Measurements from ENCODE around the gene MFSD11.

Gene MFSD11

GRCh38 chr17:76753061-76753961 is 15.4 kb downstream of the MFSD11 start:
- H3K27me3 Mint-ChIP-seq (ENCODE audit: low read depth, poor library complexity), result no peaks in the 10 kb centered on the region
- DNase-seq, result no peak
- peaks cover 60% of the 10 kb centered on the region for H3K36me3 Mint-ChIP-seq (ENCODE audit: low read depth)
- no peak overlapping the region for H3K4me3 Mint-ChIP-seq
- peaks cover 4% of the 10 kb centered on the region for H3K9me3 Mint-ChIP-seq
- no peaks in the 10 kb centered on the region for H3K4me1 Mint-ChIP-seq
- no peak overlapping the region for H3K27ac Mint-ChIP-seq
- no peak for TF ChIP-seq CTCF (IDR thresholded peaks at IDR 0.05)

GRCh38 chr17:76755285-76755684 is 17.4 kb downstream of the MFSD11 start:
- no peak for TF ChIP-seq CTCF (IDR thresholded peaks at IDR 0.05)
- Mint-ChIP-seq H3K36me3 (ENCODE audit: low read depth) (peaks cover 51% of the 10 kb centered on the region), H3K27ac (no peak overlapping the region), H3K9me3 (peaks cover 7% of the 10 kb centered on the region), H3K27me3 (ENCODE audit: low read depth, poor library complexity) (no peaks in the 10 kb centered on the region), H3K4me3 (no peak overlapping the region), H3K4me1 (no peaks in the 10 kb centered on the region)
- DNase-seq, result no peak

GRCh38 chr17:76757256-76757655 is 19.3 kb downstream of the MFSD11 start:
- Mint-ChIP-seq H3K9me3 (peaks cover 11% of the 10 kb centered on the region), H3K4me1 (no peaks in the 10 kb centered on the region), H3K27me3 (ENCODE audit: low read depth, poor library complexity) (no peaks in the 10 kb centered on the region), H3K36me3 (ENCODE audit: low read depth) (peaks cover 64% of the 10 kb centered on the region), H3K4me3 (no peak overlapping the region), H3K27ac (no peak overlapping the region)
- TF ChIP-seq CTCF (IDR thresholded peaks at IDR 0.05), result no peak
- no peak for DNase-seq

- DNase-seq, result no peak
- Mint-ChIP-seq H3K36me3 (ENCODE audit: low read depth) (peaks cover 59% of the 10 kb centered on the region), H3K27ac (no peak overlapping the region), H3K9me3 (peaks cover 11% of the 10 kb centered on the region), H3K4me1 (no peaks in the 10 kb centered on the region), H3K4me3 (no peak overlapping the region), H3K27me3 (ENCODE audit: low read depth, poor library complexity) (no peaks in the 10 kb centered on the region)
- no peak for TF ChIP-seq CTCF (IDR thresholded peaks at IDR 0.05)
Observed at GRCh38 chr17:76758570-76758969, 20.7 kb downstream of the MFSD11 start.

- peaks cover 6% of the 10 kb centered on the region for H3K9me3 Mint-ChIP-seq
- no peaks in the 10 kb centered on the region for H3K27me3 Mint-ChIP-seq (ENCODE audit: low read depth, poor library complexity)
- H3K36me3 Mint-ChIP-seq (ENCODE audit: low read depth), result peaks cover 75% of the 10 kb centered on the region
Observed at GRCh38 chr17:76772842-76773525, 35.1 kb downstream of the MFSD11 start.

More at GRCh38 chr17:76772842-76773525, 35.1 kb downstream of the MFSD11 start:
- TF ChIP-seq CTCF (IDR thresholded peaks at IDR 0.05), result no peak
- no peak for DNase-seq
- Mint-ChIP-seq H3K27ac (peak overlapping the region; percentile 88), H3K4me1 (peaks cover 33% of the 10 kb centered on the region), H3K4me3 (no peak overlapping the region)

Measured in nephron progenitor cell (in vitro differentiated cells).